ENCODE results near the gene CPSF3. TPM values are rescaled to one million over a fixed set of nuclear protein-coding genes. Genes with fewer than 3 reads are reported as not detected.
A peak's percentile ranks its signal among the peaks of the same experiment; 100 is the strongest.

The CPSF3 gene
- total and polyA plus RNA-seq, 2 of the 8 experiments (the other 6 are each of a cell fraction or from before 2014, with no cell fraction given), result 44.5 to 93.3 TPM

- Histone ChIP-seq H3K4me2 (ENCODE audit: insufficient read depth in 1 of 2, low read depth in 2 of 2, low read length in 2 of 2) (peak overlapping the region; percentile 99 to 100), H4K91ac (replicated peaks; ENCODE audit: insufficient read length, low read length) (no peak overlapping the region), H3K4ac (replicated peaks; ENCODE audit: insufficient read length, low read depth, low read length) (no peak overlapping the region), H3K27me3 (replicated peaks in 1 of 4; ENCODE audit: control insufficient read depth in 3 of 4, extremely low read depth in 1 of 4, insufficient read depth in 3 of 4, low read length in 3 of 4) (peaks cover 0 to 9% (median 4%) of the 10 kb centered on the region in 4 experiments; a peak in 4 of 7 replicates), H4K8ac (ENCODE audit: extremely low read depth, insufficient read depth, low read length) (no peak overlapping the region), H2BK120ac (replicated peaks; ENCODE audit: low read depth, low read length) (no peak overlapping the region), H3K23ac (ENCODE audit: insufficient read length) (no peak overlapping the region), H3K9ac (replicated peaks in 1 of 4; ENCODE audit: extremely low read depth in 1 of 4, low read depth in 3 of 4, low read length in 3 of 4) (peak overlapping the region; percentile 88 to 98 (median 94)), H4K5ac (ENCODE audit: insufficient read length, low read depth, low read length) (no peak overlapping the region), H3K4me3 (ENCODE audit: extremely low read depth in 1 of 4, insufficient read depth in 2 of 4, low read depth in 3 of 4, low read length in 4 of 4) (peak overlapping the region; percentile 84 to 98 (median 96)), H3K18ac (ENCODE audit: extremely low read depth, low read length) (no peak overlapping the region), H2BK15ac (ENCODE audit: low read length) (no peak overlapping the region), H3K79me1 (ENCODE audit: low read depth, low read length) (peaks cover 13% of the 10 kb centered on the region), H3K9me3 (ENCODE audit: insufficient read depth in 2 of 2, low read depth in 1 of 2, low read length in 1 of 2) (no peaks in the 10 kb centered on the region), H3K36me3 (ENCODE audit: control insufficient read depth in 2 of 4, insufficient read depth in 4 of 4, low read length in 3 of 4) (peaks cover 4 to 9% (median 7%) of the 10 kb centered on the region in 4 experiments; a peak in 6 of 8 replicates), H2AK5ac (ENCODE audit: low read depth, low read length) (no peak overlapping the region), H3K27ac (ENCODE audit: low read depth, low read length) (no peak overlapping the region), H3K23me2 (ENCODE audit: low read depth, low read length) (peaks cover 12% of the 10 kb centered on the region), H3K14ac (ENCODE audit: insufficient read length) (no peak overlapping the region), H3K79me2 (ENCODE audit: control insufficient read depth in 1 of 2, insufficient read depth in 2 of 2, low read length in 2 of 2) (peaks cover 0 to 39% of the 10 kb centered on the region in 2 experiments; a peak in 3 of 4 replicates), H3K4me1 (replicated peaks in 1 of 4; ENCODE audit: control insufficient read depth in 3 of 4, insufficient read depth in 4 of 4, low read length in 3 of 4) (peaks cover 5 to 14% (median 8%) of the 10 kb centered on the region in 4 experiments; a peak in 6 of 7 replicates), H2BK5ac (ENCODE audit: low read depth, low read length) (no peak overlapping the region), H2BK12ac (ENCODE audit: low read depth, low read length) (no peak overlapping the region), H4K20me1 (replicated peaks in 1 of 2; ENCODE audit: control insufficient read depth in 1 of 2, insufficient read depth in 2 of 2, low read length in 2 of 2) (peaks cover 3 to 6% of the 10 kb centered on the region in 2 experiments), H2AFZ (ENCODE audit: low read length) (no peak overlapping the region), H3K56ac (replicated peaks; ENCODE audit: insufficient read length, low read depth, low read length) (no peak overlapping the region), H2BK20ac (ENCODE audit: low read length) (no peak overlapping the region)
- no peak for TF ChIP-seq EP300 (IDR thresholded peaks at IDR 0.05; ENCODE audit: borderline replicate concordance in 1 of 2, low read depth in 2 of 2, low read length in 2 of 2)
- no peak for TF ChIP-seq RNF2 (IDR thresholded peaks at IDR 0.05; ENCODE audit: borderline replicate concordance, low read depth, low read length, missing control alignments, poor library complexity, severe bottlenecking)
- no peak for TF ChIP-seq POLR2AphosphoS5 (IDR thresholded peaks at IDR 0.05; ENCODE audit: low read depth, low read length)
- no peak for TF ChIP-seq CTBP2 (IDR thresholded peaks at IDR 0.05; ENCODE audit: borderline replicate concordance, insufficient read depth, insufficient read length, low read length)
- TF ChIP-seq BCL11A (IDR thresholded peaks at IDR 0.05; ENCODE audit: low read depth in 2 of 2, low read length in 2 of 2), result no peak
- no peak for TF ChIP-seq TBP (IDR thresholded peaks at IDR 0.05; ENCODE audit: low read depth, low read length)
- no peak for TF ChIP-seq TCF12 (IDR thresholded peaks at IDR 0.05; ENCODE audit: low read depth, low read length)
- TF ChIP-seq SP4 (IDR thresholded peaks at IDR 0.05; ENCODE audit: low read length), result no peak
- no peak for TF ChIP-seq BRCA1 (IDR thresholded peaks at IDR 0.05; ENCODE audit: low read depth, low read length)
- no peak for TF ChIP-seq NANOG (IDR thresholded peaks at IDR 0.05; ENCODE audit: insufficient read depth, low read depth, low read length, poor library complexity, severe bottlenecking)
- no peak for TF ChIP-seq YY1 (IDR thresholded peaks at IDR 0.05; ENCODE audit: low read depth, low read length)
- no peak for TF ChIP-seq SIX5 (IDR thresholded peaks at IDR 0.05; ENCODE audit: low read depth, low read length)
- DNase-seq (ENCODE audit: low read depth in 1 of 2, low spot score in 2 of 2) (no peak), FAIRE-seq (no peak)
- CTCF ChIA-PET (ENCODE audit: partially characterized antibody), result interaction anchor here (0.9 to 2.2 kb wide), 3 partner anchors 11 to 286 kb away, joined by 3 to 7 read pairs (median 6); no protein-coding TSS in a partner anchor
- POLR2A ChIA-PET (ENCODE audit: partially characterized antibody), result interaction anchor here (0.7 to 3.3 kb wide), 2 partner anchors 206 to 296 kb away, joined by 7 to 12 read pairs; partner anchors contain the start of gene YWHAQ
- 70% methylated on average over 11 of the region's 11 CpGs; no CpG with 5 or more reads in 1 of the 2 experiments for WGBS, 2 experiments (ENCODE audit: extremely low coverage in 1 of 2, insufficient coverage in 1 of 2, insufficient read length in 1 of 2, insufficient replicate concordance in 2 of 2, low coverage in 1 of 2, low lambda C conversion rate in 2 of 2, missing lambda C conversion rate in 1 of 2)
These were observed 1.2 kb downstream of the CPSF3 start for GRCh38 chr2:9424447-9425164.
